HepG2 (cell line): ENCODE data around the gene PPP4R4. TPM values are rescaled to one million over a fixed set of nuclear protein-coding genes. Genes with fewer than 3 reads are reported as not detected.

Experiments
- ATAC-seq: fragments of 200-7000 bp; cut with Tn5 transposase; 3 replicates; pipeline ENCODE4 v1.9.1; 2020; ENCODE audit warnings: mild to moderate bottlenecking, moderate library complexity
- BruUV-seq: library from RNA; stranded (reverse); fragments of 400-500 nt; replicated peaks from 2 replicates; lab custom pipeline; 2021; lab: Mats Ljungman, UMichigan
- CTCF ChIA-PET: fragments of 300-600 bp; formaldehyde crosslinking; extraction: SDS; loops from one replicate; lab custom pipeline; 2021; ENCODE audit warnings: low total read pairs, inconsistent platforms, low intra/inter-chr PET ratio; lab: Yijun Ruan, JAX
- POLR2A ChIA-PET: fragments of 350-600 bp; sonication (Branson Sonifier 250); formaldehyde crosslinking; loops from one replicate; lab custom pipeline; 2020; ENCODE audit warnings: antibody characterized with exemption, inconsistent platforms; lab: Yijun Ruan, JAX
- DNase-seq: peaks from one replicate; pipeline ENCODE4 v3.0.0-alpha.2; 2015; ENCODE audit warnings: low spot score
- FAIRE-seq: peaks from 3 replicates; lab custom pipeline; 2011; peaks lifted over from hg19 to GRCh38; lab: Jason Lieb, UNC
- H2AFZ ChIP-seq: one replicate; pipeline ENCODE4 v1.6.1; 2011; ENCODE audit warnings: low read length, inconsistent platforms
- H3K27ac ChIP-seq: fragments of 300-600 bp; 3 replicates; pipeline ENCODE4 v1.8.0; 2011; ENCODE audit warnings: mixed run types, mild to moderate bottlenecking, mixed read lengths, low read length, inconsistent platforms; ENCODE audit not compliant: insufficient read depth; ENCODE audit errors: extremely low read length
- H3K27me3 ChIP-seq, 2 experiments: fragments of 200-600 bp in 1 of 2; 2 replicates in 1 of 2; 3 replicates in 1 of 2; pipeline versions ENCODE4 v1.6.0 to v1.8.0; 2011; ENCODE audit warnings: low read length in 2 of 2, mild to moderate bottlenecking in 2 of 2, moderate library complexity in 2 of 2, inconsistent platforms in 1 of 2; ENCODE audit not compliant: insufficient read depth in 2 of 2, control insufficient read depth in 1 of 2
- H3K36me3 ChIP-seq, 2 experiments: fragments of 200-600 bp in 1 of 2; replicated peaks in 1 of 2; 2 replicates in 1 of 2; 3 replicates in 1 of 2; pipeline versions ENCODE4 v1.5.1 to v1.8.0; 2011; ENCODE audit warnings: low read length in 2 of 2, inconsistent platforms in 1 of 2; ENCODE audit not compliant: insufficient read depth in 2 of 2, control insufficient read depth in 1 of 2
- H3K4me1 ChIP-seq: 2 replicates; pipeline ENCODE4 v1.5.1; 2012; ENCODE audit warnings: low read length, inconsistent platforms; ENCODE audit not compliant: insufficient read depth
- H3K4me2 ChIP-seq: 2 replicates; pipeline ENCODE4 v1.6.0; 2011; ENCODE audit warnings: low read depth, low read length, inconsistent platforms
- H3K4me3 ChIP-seq, 3 experiments: fragments of 200-600 bp in 1 of 3; sonication (generic), shearing (Covaris generic) in 1 of 3; replicated peaks in 1 of 3; 2 replicates each; pipeline ENCODE4 v1.5.1; 2011 to 2016; ENCODE audit warnings: low read length in 3 of 3, inconsistent platforms in 2 of 3, low read depth in 2 of 3, mild to moderate bottlenecking in 2 of 3, control low read depth in 1 of 3, mixed read lengths in 1 of 3; ENCODE audit not compliant: insufficient read depth in 1 of 3
- H3K79me2 ChIP-seq: one replicate; pipeline ENCODE4 v1.6.1; 2011; ENCODE audit warnings: low read length, inconsistent platforms; ENCODE audit not compliant: insufficient read depth
- H3K9ac ChIP-seq: 2 replicates; pipeline ENCODE4 v1.6.0; 2011; ENCODE audit warnings: mild to moderate bottlenecking, low read depth, low read length, inconsistent platforms; ENCODE audit not compliant: insufficient read depth
- H3K9me3 ChIP-seq: 2 replicates; pipeline ENCODE4 v1.5.1; 2012; ENCODE audit warnings: mild to moderate bottlenecking, low read length
- H4K20me1 ChIP-seq: 2 replicates; pipeline ENCODE4 v1.6.0; 2011; ENCODE audit warnings: inconsistent platforms, mild to moderate bottlenecking, low read length, moderate library complexity; ENCODE audit not compliant: insufficient read depth
- HOXA7 ChIP-seq: sonication (generic); formaldehyde crosslinking; IDR thresholded peaks from 2 replicates; pipeline ENCODE4 v1.8.1; 2022; ENCODE audit warnings: mild to moderate bottlenecking, missing genetic modification reagents, moderate library complexity
- KDM3A ChIP-seq: IDR thresholded peaks from 2 replicates; pipeline ENCODE4 v1.6.1; 2018; ENCODE audit warnings: low read depth, missing compliant biosample characterization
- PAF1 ChIP-seq: IDR thresholded peaks from 2 replicates; pipeline ENCODE4 v1.6.1; 2016; ENCODE audit warnings: missing genetic modification reagents, missing compliant biosample characterization
- POLR2G ChIP-seq: fragments of 200-400 bp; formaldehyde crosslinking; IDR thresholded peaks from 2 replicates; pipeline ENCODE4 v1.6.1; 2018; ENCODE audit warnings: mild to moderate bottlenecking, low read depth, low read length, moderate library complexity
- RCOR2 ChIP-seq: IDR thresholded peaks from 2 replicates; pipeline ENCODE4 v1.6.1; 2016; ENCODE audit warnings: missing biosample characterization, missing genetic modification reagents
- SNAPC5 ChIP-seq: sonication (generic); formaldehyde crosslinking; IDR thresholded peaks from 2 replicates; pipeline ENCODE4 v1.8.1; 2023; ENCODE audit warnings: mild to moderate bottlenecking, missing genetic modification reagents, borderline replicate concordance
- TERF1 ChIP-seq: sonication (generic); formaldehyde crosslinking; IDR thresholded peaks from 2 replicates; pipeline ENCODE4 v1.8.0; 2022; ENCODE audit warnings: mild to moderate bottlenecking, missing genetic modification reagents, moderate library complexity
- ZBTB21 ChIP-seq: sonication (generic); formaldehyde crosslinking; IDR thresholded peaks from 2 replicates; pipeline ENCODE4 v1.4.0; 2020; ENCODE audit warnings: missing genetic modification reagents
- ZFP1 ChIP-seq: IDR thresholded peaks from 2 replicates; pipeline ENCODE4 v1.6.1; 2016
- ZNF138 ChIP-seq: sonication (generic); formaldehyde crosslinking; IDR thresholded peaks from 2 replicates; pipeline ENCODE4 v1.5.0; 2020; ENCODE audit warnings: mild to moderate bottlenecking, low read depth, missing genetic modification reagents
- ZNF562 ChIP-seq: sonication (generic); formaldehyde crosslinking; IDR thresholded peaks from 2 replicates; pipeline ENCODE4 v1.8.0; 2022; ENCODE audit warnings: missing genetic modification reagents, borderline replicate concordance
- WGBS: methylation state at CpG from one replicate; pipeline ENCODE4 v1.1.6; 2017; ENCODE audit warnings: low lambda C conversion rate; 5-methylcytosine and 5-hydroxymethylcytosine counted together
- in situ Hi-C: cut with HindIII; loops from 2 replicates; pipeline ENCODE4 v1.10.0; 2017; ENCODE audit warnings: low pct_unique_long_range_greater_than_20kb; ENCODE audit not compliant: extremely low pct_ligation_motif_present
- intact Hi-C: fragments of 100-400 bp; cut with micrococcal nuclease; formaldehyde crosslinking; loops from one replicate; pipeline ENCODE4 v1.10.0; 2022; ENCODE audit not compliant: unreplicated experiment
- polyA plus RNA-seq, 8 experiments: library from polyadenylated mRNA; depleted of rRNA in 3 of 8; stranded (reverse) in 7 of 8; unstranded in 1 of 8; fragments of >200 nt; fragmentation: Illumina TruSeq in 4 of 8; extraction: Trizol in 4 of 8; gene quantifications; 2 replicates each; pipeline versions ENCODE4 v1.2.1 to v1.2.3, GENCODE V29; 2011 to 2016; ENCODE audit warnings: low read depth in 4 of 8, missing spikeins in 1 of 8, mixed read lengths in 1 of 8; ENCODE audit not compliant: insufficient read depth in 1 of 8
- total RNA-seq, 5 experiments: library from RNA; depleted of rRNA; stranded (reverse); fragments of >200 nt; fragmentation: Illumina TruSeq; extraction: Trizol; gene quantifications; 2 replicates each; pipeline ENCODE4 v1.2.3, GENCODE V29; 2016; ENCODE audit warnings: low read depth in 1 of 5

The PPP4R4 gene
- total and polyA plus RNA-seq, 2 of the 13 experiments (the other 11 are each of a cell fraction or from before 2014, with no cell fraction given) = 9.5 to 19.8 TPM

DNA sequence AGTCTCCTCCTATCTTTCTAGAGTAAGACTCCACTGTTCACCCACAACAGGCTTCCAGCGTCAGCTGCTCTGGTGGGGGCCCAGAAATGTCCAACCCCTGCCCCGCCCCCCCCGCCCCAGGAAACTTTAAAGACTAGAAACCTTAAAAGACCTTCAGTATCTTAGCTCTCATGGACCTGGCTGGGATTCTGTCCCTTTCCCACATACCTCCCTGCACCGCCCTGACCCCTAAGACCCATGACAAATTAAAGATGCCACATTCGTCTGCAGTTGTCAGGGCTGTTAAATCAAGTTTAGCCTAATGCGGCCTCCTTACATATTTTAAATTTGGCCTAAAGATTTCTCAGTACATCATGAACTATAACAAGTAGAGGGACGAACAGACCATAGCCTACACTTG is 129.0 kb downstream of the PPP4R4 start:
- DNase-seq (no peak), FAIRE-seq (no peak), ATAC-seq (no peak)
- no TSS peak for BruUV-seq
- Histone ChIP-seq H3K4me2 (no peak overlapping the region), H3K4me3 (no peak overlapping the region), H2AFZ (no peak overlapping the region), H3K9me3 (0 out of 2 replicates have a peak, but pooled peaks cover 3% of the 10 kb centered on the region), H3K4me1 (peaks cover 20% of the 10 kb centered on the region), H3K27me3 (no peaks in the 10 kb centered on the region), H4K20me1 (no peaks in the 10 kb centered on the region), H3K36me3 (peaks cover 23 to 49% of the 10 kb centered on the region in 2 experiments), H3K9ac (no peak overlapping the region), H3K27ac (no peak overlapping the region), H3K79me2 (no peaks in the 10 kb centered on the region)
- TF ChIP-seq HOXA7 (no peak), ZNF138 (CRISPR knock-in tag) (no peak), ZFP1 (CRISPR knock-in tag) (no peak), POLR2G (no peak), KDM3A (no peak), PAF1 (no peak), TERF1 (CRISPR knock-in tag) (no peak), RCOR2 (CRISPR knock-in tag) (no peak), ZNF562 (CRISPR knock-in tag) (no peak), ZBTB21 (CRISPR knock-in tag) (no peak), SNAPC5 (CRISPR knock-in tag) (no peak)
- intact Hi-C loops (no loop called here), in situ Hi-C loops (loop anchor here (10.0 kb wide), 1 partner anchor 248 kb away; no protein-coding TSS in a partner anchor)
- WGBS = 96% methylated on average over 7 of the region's 7 CpGs
- ChIA-PET CTCF (no interaction called here), POLR2A (no interaction called here)
